A549 (cell line): ENCODE results near the gene MAFB. TPM values are rescaled to one million over a fixed set of nuclear protein-coding genes. Genes with fewer than 3 reads are reported as not detected.

Experiments used
- ATAC-seq, 2 experiments: fragments of 200-7000 bp in 1 of 2; fragments of >200 bp in 1 of 2; cut with Nextera tagmentation in 1 of 2; cut with Tn5 transposase in 1 of 2; 3 replicates each; pipeline versions ENCODE4 v1.8.0 to v1.9.1; 2018 to 2020; ENCODE audit warnings: mild to moderate bottlenecking in 1 of 2, moderate library complexity in 1 of 2
- CTCF ChIA-PET: fragments of 300-600 bp; sonication (Branson Sonifier 250); formaldehyde crosslinking; extraction: SDS; loops from one replicate; lab custom pipeline; 2021; ENCODE audit warnings: antibody characterized with exemption, inconsistent platforms; lab: Yijun Ruan, JAX
- POLR2A ChIA-PET: fragments of 350-600 bp; formaldehyde crosslinking; extraction: SDS; loops from one replicate; lab custom pipeline; 2021; ENCODE audit warnings: antibody characterized with exemption, inconsistent platforms; lab: Yijun Ruan, JAX
- DNase-seq, 2 experiments: peaks; one replicate each; pipeline versions ENCODE4 v3.0.0 to v3.0.0-alpha.2; 2011 to 2016; ENCODE audit warnings: low read depth in 1 of 2, low spot score in 1 of 2
- FAIRE-seq: peaks from 2 replicates; lab custom pipeline; 2011; peaks lifted over from hg19 to GRCh38; lab: Jason Lieb, UNC
- H3K27ac ChIP-seq, 2 experiments: fragments of >200 bp; sonication (Bioruptor Twin); formaldehyde crosslinking; 3 replicates each; pipeline ENCODE4 v1.5.1; 2016 to 2017
- H3K4me1 ChIP-seq: fragments of >200 bp; sonication (Bioruptor Twin); formaldehyde crosslinking; 3 replicates; pipeline ENCODE4 v1.6.1; 2016
- H3K4me2 ChIP-seq: fragments of >200 bp; sonication (Bioruptor Twin); formaldehyde crosslinking; 3 replicates; pipeline ENCODE4 v1.6.1; 2016
- H3K4me3 ChIP-seq: fragments of >200 bp; sonication (Bioruptor Twin); formaldehyde crosslinking; 3 replicates; pipeline ENCODE4 v1.5.1; 2016
- H3K9me3 ChIP-seq: fragments of >200 bp; sonication (Bioruptor Twin); formaldehyde crosslinking; 3 replicates; pipeline ENCODE4 v1.6.1; 2016
- ATOH8 ChIP-seq: fragments of 250-450 bp; sonication (Bioruptor Pico); IDR thresholded peaks from 2 replicates; pipeline ENCODE4 v1.5.0; 2020; ENCODE audit warnings: low read depth, mild to moderate bottlenecking, moderate library complexity
- BHLHE40 ChIP-seq: IDR thresholded peaks from 2 replicates; pipeline ENCODE4 v1.6.1; 2012; ENCODE audit warnings: low read depth, low read length, inconsistent platforms
- EHF ChIP-seq: fragments of 250-450 bp; sonication (Bioruptor Pico); IDR thresholded peaks from 2 replicates; pipeline ENCODE4 v1.5.0; 2020; ENCODE audit warnings: mild to moderate bottlenecking
- EP300 ChIP-seq, 2 experiments: fragments of >200 bp; sonication (Bioruptor Twin); formaldehyde crosslinking; IDR thresholded peaks; 2 replicates in 1 of 2; 3 replicates in 1 of 2; pipeline ENCODE4 v1.6.1; 2016 to 2017
- ESRRA ChIP-seq: fragments of 150-350 bp; IDR thresholded peaks from 2 replicates; pipeline ENCODE4 v1.6.1; 2014; ENCODE audit warnings: mild to moderate bottlenecking, low read length, borderline replicate concordance
- FOXS1 ChIP-seq: fragments of 250-450 bp; sonication (Bioruptor Pico); IDR thresholded peaks from 2 replicates; pipeline ENCODE4 v1.5.0; 2020; ENCODE audit warnings: mild to moderate bottlenecking, moderate library complexity
- GATA3 ChIP-seq: IDR thresholded peaks from 2 replicates; pipeline ENCODE4 v1.6.1; 2012; ENCODE audit warnings: borderline replicate concordance
- HDAC2 ChIP-seq: fragments of 200-600 bp; sonication (generic); IDR thresholded peaks from 2 replicates; pipeline ENCODE4 v1.6.1; 2016
- HEYL ChIP-seq: fragments of 250-450 bp; sonication (Bioruptor Pico); IDR thresholded peaks from 2 replicates; pipeline ENCODE4 v1.8.0; 2021; ENCODE audit warnings: mild to moderate bottlenecking, moderate library complexity
- HMGXB4 ChIP-seq: fragments of 250-450 bp; sonication (Bioruptor Pico); IDR thresholded peaks from 2 replicates; pipeline ENCODE4 v1.5.0; 2021; ENCODE audit warnings: mild to moderate bottlenecking, moderate library complexity, borderline replicate concordance
- HOXA7 ChIP-seq: fragments of 250-450 bp; sonication (Bioruptor Pico); IDR thresholded peaks from 2 replicates; pipeline ENCODE4 v1.5.0; 2020; ENCODE audit warnings: mild to moderate bottlenecking, moderate library complexity
- HOXB13 ChIP-seq: fragments of 250-450 bp; sonication (Bioruptor Pico); IDR thresholded peaks from 2 replicates; pipeline ENCODE4 v1.5.0; 2020; ENCODE audit warnings: low read depth, mild to moderate bottlenecking, moderate library complexity
- HOXB5 ChIP-seq: fragments of 250-450 bp; sonication (Bioruptor Pico); IDR thresholded peaks from 2 replicates; pipeline ENCODE4 v1.5.0; 2020; ENCODE audit warnings: mild to moderate bottlenecking, moderate library complexity
- JUN ChIP-seq, 2 experiments: fragments of >200 bp; sonication (Bioruptor Twin); formaldehyde crosslinking; IDR thresholded peaks; 2 replicates in 1 of 2; 3 replicates in 1 of 2; pipeline ENCODE4 v1.6.1; 2016 to 2017
- JUNB ChIP-seq: fragments of >200 bp; sonication (Bioruptor Twin); formaldehyde crosslinking; IDR thresholded peaks from 2 replicates; pipeline ENCODE4 v1.6.1; 2016
- KDM1A ChIP-seq: fragments of 200-600 bp; sonication (generic); IDR thresholded peaks from 2 replicates; pipeline ENCODE4 v1.6.1; 2016; ENCODE audit warnings: low read depth, mild to moderate bottlenecking
- MAZ ChIP-seq: fragments of 150-350 bp; IDR thresholded peaks from 2 replicates; pipeline ENCODE4 v1.6.1; 2014; ENCODE audit warnings: antibody characterized with exemption, low read depth, low read length, borderline replicate concordance
- MYC ChIP-seq: IDR thresholded peaks from 2 replicates; pipeline ENCODE4 v1.6.1; 2012; ENCODE audit warnings: mild to moderate bottlenecking, inconsistent platforms, low read length, improper control_type of control experiment, borderline replicate concordance
- NFE2L2 ChIP-seq: fragments of 150-350 bp; conservative IDR thresholded peaks from 2 replicates; pipeline ENCODE4 v1.6.1; 2014; ENCODE audit warnings: low read length
- NR3C1 ChIP-seq: fragments of >200 bp; sonication (Bioruptor Twin); formaldehyde crosslinking; IDR thresholded peaks from 3 replicates; pipeline ENCODE4 v1.6.1; 2017
- PHF8 ChIP-seq: fragments of 200-600 bp; sonication (generic); IDR thresholded peaks from 2 replicates; pipeline ENCODE4 v1.6.1; 2016; ENCODE audit warnings: low read depth, mild to moderate bottlenecking, antibody characterized with exemption, moderate library complexity, borderline replicate concordance
- POLR2A ChIP-seq: IDR thresholded peaks from 2 replicates; pipeline ENCODE4 v1.6.1; 2012; ENCODE audit warnings: mild to moderate bottlenecking, low read length
- POLR2AphosphoS2 ChIP-seq: conservative IDR thresholded peaks from 2 replicates; pipeline ENCODE4 v1.6.1; 2012; ENCODE audit warnings: low read length, improper control_type of control experiment, inconsistent platforms
- RAD21 ChIP-seq, 2 experiments: fragments of >200 bp in 1 of 2; sonication (Bioruptor Twin) in 1 of 2; formaldehyde crosslinking in 1 of 2; IDR thresholded peaks in 1 of 2; conservative IDR thresholded peaks in 1 of 2; 2 replicates in 1 of 2; 3 replicates in 1 of 2; pipeline ENCODE4 v1.6.1; 2012 to 2018; ENCODE audit warnings: inconsistent platforms in 1 of 2
- RNF2 ChIP-seq: fragments of 200-600 bp; sonication (generic); IDR thresholded peaks from 2 replicates; pipeline ENCODE4 v1.6.1; 2016; ENCODE audit warnings: low read depth, mild to moderate bottlenecking, antibody characterized with exemption, moderate library complexity, borderline replicate concordance
- ZFP36 ChIP-seq: fragments of 450-650 bp; IDR thresholded peaks from 2 replicates; pipeline ENCODE4 v1.6.1; 2014; ENCODE audit warnings: borderline replicate concordance; ENCODE audit not compliant: partially characterized antibody
- ZSCAN20 ChIP-seq: fragments of 250-450 bp; sonication (Bioruptor Pico); IDR thresholded peaks from 2 replicates; pipeline ENCODE4 v1.8.0; 2022; ENCODE audit warnings: mild to moderate bottlenecking, moderate library complexity
- WGBS: methylation state at CpG from one replicate; pipeline ENCODE4 v1.1.6; 2017; ENCODE audit errors: missing lambda C conversion rate; 5-methylcytosine and 5-hydroxymethylcytosine counted together
- polyA plus RNA-seq, 4 experiments: library from polyadenylated mRNA; depleted of rRNA in 3 of 4; stranded (reverse); fragments of >200 nt; fragmentation: RNase III in 1 of 4; extraction: RNeasy Plus Mini Kit Qiagen cat#74134 plus additional on column Dnase treatment in 1 of 4; gene quantifications; 2 replicates in 3 of 4; 3 replicates in 1 of 4; pipeline ENCODE4 v1.2.3, GENCODE V29; 2011 to 2017
- TF ChIP-seq, protein P1 (sequence below): IDR thresholded peaks from 2 replicates; pipeline ENCODE4 v1.6.1; 2012

MAFB gene
- polyA plus RNA-seq, 2 of the 4 experiments (the other 2 are of a cell fraction): 0.04 TPM; not detected in 1

DNA sequence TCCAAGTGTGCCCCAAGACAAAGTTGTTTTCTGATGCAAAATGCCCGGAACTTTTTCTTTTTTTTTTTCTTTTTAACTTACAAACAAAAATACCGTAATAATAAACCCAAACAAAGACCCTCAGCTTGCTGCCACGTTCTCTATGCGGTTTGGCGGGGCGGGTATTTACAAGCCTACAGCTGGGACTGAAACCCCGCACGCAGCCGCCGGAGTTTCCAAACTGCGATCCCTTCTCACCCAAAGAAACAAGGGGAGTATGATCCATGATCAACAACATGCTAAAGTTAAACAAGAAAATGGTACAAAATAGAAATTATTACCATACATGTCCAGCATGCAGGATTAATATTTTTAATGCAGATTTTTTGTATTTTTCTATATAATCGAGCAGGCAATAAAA lies 2.1 kb downstream of the MAFB start:
- ATAC-seq (no peak), DNase-seq (no peak), FAIRE-seq (no peak)
- H3K27ac ChIP-seq: no peak overlapping the region
- CTCF ChIA-PET: no interaction called here
- WGBS: 70% methylated on average over 12 of the region's 12 CpGs
- no peaks in the 10 kb centered on the region for H3K4me1 ChIP-seq
- POLR2A ChIA-PET: no interaction called here
- no peak overlapping the region for H3K4me3 ChIP-seq
- no peaks in the 10 kb centered on the region for H3K9me3 ChIP-seq
- no peak overlapping the region for H3K4me2 ChIP-seq
- TF ChIP-seq EHF: no peak
- no peak for TF ChIP-seq JUN (IDR thresholded peaks at IDR 0.05)

GRCh38 chr20:40686434-40686882 lies 2.6 kb downstream of the MAFB start:
- Histone ChIP-seq H3K4me1 (no peaks in the 10 kb centered on the region), H3K9me3 (no peaks in the 10 kb centered on the region), H3K27ac (no peak overlapping the region), H3K4me3 (no peak overlapping the region), H3K4me2 (no peak overlapping the region)
- no peak for TF ChIP-seq HOXB13 (CRISPR knock-in tag)
- no peak for TF ChIP-seq PHF8
- TF ChIP-seq ZSCAN20 (CRISPR knock-in tag): no peak
- no peak for TF ChIP-seq NR3C1
- no peak for TF ChIP-seq KDM1A
- TF ChIP-seq, protein P1, sequence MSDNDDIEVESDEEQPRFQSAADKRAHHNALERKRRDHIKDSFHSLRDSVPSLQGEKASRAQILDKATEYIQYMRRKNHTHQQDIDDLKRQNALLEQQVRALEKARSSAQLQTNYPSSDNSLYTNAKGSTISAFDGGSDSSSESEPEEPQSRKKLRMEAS: no peak
- no peak for TF ChIP-seq ZFP36
- TF ChIP-seq POLR2A: no peak
- no peak for TF ChIP-seq RNF2
- TF ChIP-seq HEYL (CRISPR knock-in tag): no peak
- no peak for TF ChIP-seq EHF
- no peak for TF ChIP-seq FOXS1 (CRISPR knock-in tag)
- TF ChIP-seq HOXA7 (CRISPR knock-in tag): no peak
- TF ChIP-seq RAD21 (conservative IDR thresholded peaks at IDR 0.05 in 1 of 2, IDR thresholded peaks at IDR 0.05 in 1 of 2): no peak
- no peak for TF ChIP-seq JUNB
- TF ChIP-seq MAZ: no peak
- no peak for TF ChIP-seq POLR2AphosphoS2
- 59% methylated on average over 7 of the region's 7 CpGs for WGBS
- no peak for DNase-seq
- CTCF ChIA-PET: no interaction called here
- no peak for ATAC-seq
- POLR2A ChIA-PET: no interaction called here
- no peak for FAIRE-seq

- POLR2A ChIA-PET: no interaction called here
These were observed 3.7 kb downstream of the MAFB start for GRCh38 chr20:40685349-40685748.

DNA sequence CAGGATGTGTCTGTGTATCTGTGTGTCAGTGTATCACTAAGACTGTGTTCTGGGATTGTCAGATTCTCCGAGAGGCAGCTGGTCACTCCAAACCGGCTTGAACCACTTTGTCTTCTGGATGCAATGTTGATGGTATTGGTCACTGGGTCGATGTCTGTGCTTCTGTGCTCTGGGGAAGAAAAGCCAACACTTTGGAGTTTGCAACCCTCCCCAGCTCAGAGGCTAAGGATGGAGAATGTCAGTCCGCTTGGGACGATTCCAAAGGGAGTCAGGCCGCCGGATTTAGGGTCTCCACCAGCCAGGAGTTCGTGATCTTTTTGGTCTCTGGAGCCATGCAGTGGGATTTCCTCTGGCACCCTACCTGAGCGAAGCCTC lies 5.2 kb downstream of the MAFB start:
- Histone ChIP-seq H3K27ac (no peak overlapping the region), H3K4me1 (no peaks in the 10 kb centered on the region)
- DNase-seq (no peak), FAIRE-seq (no peak)
- WGBS: 20% methylated on average over 9 of the region's 9 CpGs
- no peak for TF ChIP-seq ZSCAN20 (CRISPR knock-in tag)
- TF ChIP-seq ESRRA: no peak
- no peak for TF ChIP-seq ATOH8 (CRISPR knock-in tag)
- TF ChIP-seq BHLHE40: no peak
- no peak for TF ChIP-seq NFE2L2
- no peak for TF ChIP-seq GATA3
- no peak for TF ChIP-seq MYC
- no peak for TF ChIP-seq HMGXB4 (CRISPR knock-in tag)
- no peak for TF ChIP-seq POLR2AphosphoS2
- no peak for TF ChIP-seq HOXB13 (CRISPR knock-in tag)
- TF ChIP-seq EP300 (IDR thresholded peaks at IDR 0.05): no peak
- TF ChIP-seq, all 56 proteins: peak for 0
- POLR2A ChIA-PET: no interaction called here
- CTCF ChIA-PET: interaction anchor here (1.1 to 1.5 kb wide), 3 partner anchors 15 to 1415 kb away, joined by 3 read pairs; no protein-coding TSS in a partner anchor
- ATAC-seq: no peak
- Histone ChIP-seq H3K4me3 (no peak overlapping the region), H3K9me3 (no peaks in the 10 kb centered on the region), H3K4me2 (no peak overlapping the region; the same call in 2 of the 3 replicates)

More at GRCh38 chr20:40685349-40685748, 3.7 kb downstream of the MAFB start:
- no peak overlapping the region for H3K27ac ChIP-seq
- H3K4me3 ChIP-seq: no peak overlapping the region
- no peak for TF ChIP-seq ZFP36
- no peak for TF ChIP-seq PHF8
- no peak for TF ChIP-seq GATA3
- no peak for TF ChIP-seq HOXB5 (CRISPR knock-in tag)
- no peak for TF ChIP-seq HDAC2
- FAIRE-seq (no peak), DNase-seq (no peak), ATAC-seq (no peak)
- no peak overlapping the region for H3K4me2 ChIP-seq
- WGBS: 18% methylated on average over 4 of the region's 4 CpGs
- CTCF ChIA-PET: interaction anchor here (1.0 kb wide), 1 partner anchor 261 kb away, joined by 4 read pairs; no protein-coding TSS in a partner anchor
- no peaks in the 10 kb centered on the region for H3K9me3 ChIP-seq
- H3K4me1 ChIP-seq: no peaks in the 10 kb centered on the region
